CD4-positive, alpha-beta T cell treated with Interleukin-17A for 4 hours (primary cell): Measurements from ENCODE around the gene SLC35G4.
"Not testable (repeated sequence)": the region's sequence is repeated elsewhere in the genome, so short reads cannot be mapped to it uniquely, and the experiment has no call there.

Experiments used
- DNase-seq: peaks from one replicate; pipeline ENCODE4 v3.0.0-alpha.2; 2020; ENCODE audit warnings: mixed read lengths

Gene SLC35G4

GRCh38 chr18:11614042-11614441 is 4.6 kb downstream of the SLC35G4 start:
- not testable (repeated sequence) for DNase-seq

DNA sequence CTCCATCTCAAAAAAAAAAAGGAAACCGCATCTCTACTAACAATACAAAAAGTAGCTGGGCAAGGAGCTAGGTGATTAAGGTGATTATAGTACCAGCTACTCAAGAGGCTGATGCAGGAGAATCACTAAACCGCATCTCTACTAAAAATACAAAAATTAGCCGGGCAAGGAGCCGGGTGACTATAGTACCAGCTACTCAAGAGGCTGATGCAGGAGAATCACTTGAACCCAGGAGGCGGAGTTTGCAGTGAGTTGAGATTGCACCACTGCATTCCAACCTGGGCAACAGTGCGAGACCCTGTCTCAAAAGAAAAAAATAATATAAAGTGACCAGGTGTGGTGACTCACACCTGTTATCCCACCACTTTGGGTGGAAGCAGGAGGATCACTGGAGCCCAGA is 5.6 kb downstream of the SLC35G4 start:
- DNase-seq: not testable (repeated sequence)

- not testable (repeated sequence) for DNase-seq
Measured at GRCh38 chr18:11647310-11647709, 37.9 kb downstream of the SLC35G4 start.

DNA sequence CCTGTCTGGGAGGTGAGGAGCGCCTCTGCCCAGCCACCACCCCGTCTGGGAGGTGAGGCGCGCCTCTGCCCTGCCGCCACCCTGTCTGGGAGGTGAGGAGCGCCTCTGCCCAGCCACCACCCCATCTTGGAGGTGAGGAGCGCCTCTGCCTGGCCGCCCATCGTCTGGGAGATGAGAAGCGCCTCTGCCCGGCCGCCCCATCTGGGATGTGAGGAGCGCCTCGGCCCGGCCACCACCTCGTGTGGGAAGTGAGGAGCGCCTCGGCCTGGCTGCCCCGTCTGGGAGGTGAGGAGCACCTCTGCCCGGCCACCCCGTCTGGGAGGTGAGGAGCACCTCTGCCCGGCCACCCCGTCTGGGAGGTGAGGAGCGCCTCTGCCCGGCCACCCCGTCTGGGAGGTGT is 38.4 kb downstream of the SLC35G4 start:
- not testable (repeated sequence) for DNase-seq

GRCh38 chr18:11649839-11650238 is 40.4 kb downstream of the SLC35G4 start:
- DNase-seq: no peak

GRCh38 chr18:11651899-11652298 is 42.5 kb downstream of the SLC35G4 start:
- DNase-seq: no peak

- DNase-seq: no peak
Measured at GRCh38 chr18:11653521-11653920, 44.1 kb downstream of the SLC35G4 start.

DNA sequence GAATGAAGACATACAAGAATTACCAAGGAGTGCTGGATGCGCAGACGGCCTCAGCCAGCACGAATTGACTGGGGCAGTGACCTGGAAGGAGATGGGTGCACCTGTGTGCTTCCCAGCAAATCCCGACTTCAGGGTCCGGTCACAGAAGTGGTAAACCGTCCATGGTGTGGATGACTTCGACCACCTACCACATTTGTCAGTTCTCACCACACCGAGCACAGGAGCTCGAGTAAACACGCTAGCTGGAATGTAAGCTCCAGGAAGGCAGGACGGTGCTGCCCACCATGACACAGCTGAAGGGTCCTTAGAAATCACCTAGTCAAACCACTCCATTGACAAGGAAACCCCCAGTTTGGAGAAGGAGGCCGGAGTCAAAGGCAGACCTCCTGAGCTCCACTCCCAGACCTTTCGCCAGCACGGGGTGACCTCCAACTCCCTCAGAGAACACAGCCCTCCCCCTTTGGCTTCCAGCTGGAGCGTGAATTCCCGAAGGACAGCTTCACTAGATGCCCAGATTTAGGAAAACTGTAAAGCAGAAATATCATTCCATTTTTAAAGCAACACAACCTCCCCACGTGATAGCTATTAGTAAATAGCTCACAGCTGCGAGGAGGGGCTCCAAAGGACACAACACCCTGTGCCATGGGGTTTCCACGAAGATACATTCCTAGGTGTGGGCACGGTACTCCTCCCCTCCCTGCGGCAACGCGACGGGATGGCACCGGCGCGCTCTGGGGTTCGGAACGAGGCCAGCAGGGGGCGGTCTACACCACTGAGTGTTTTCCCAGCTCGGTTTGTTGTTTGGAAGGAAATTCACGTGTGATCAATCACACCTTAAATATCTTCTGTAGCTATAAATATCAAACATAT is 45.6 kb downstream of the SLC35G4 start:
- DNase-seq: peak; percentile 35

DNA sequence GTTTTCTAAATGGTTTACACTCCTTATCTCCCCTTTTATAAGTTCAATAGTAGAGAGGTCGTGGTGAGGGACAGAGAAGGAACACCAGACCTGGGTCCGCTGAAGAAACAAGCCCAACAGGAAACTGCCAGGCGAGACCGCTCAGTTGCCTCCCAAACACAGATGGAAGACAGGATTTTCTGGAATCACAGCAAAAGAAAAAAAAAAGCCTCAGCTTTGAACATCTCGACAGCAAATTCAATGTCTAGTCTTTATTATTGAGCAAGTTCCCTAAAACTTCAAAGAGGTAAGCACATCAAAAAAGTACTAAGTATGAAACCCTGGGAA is 46.2 kb downstream of the SLC35G4 start:
- no peak for DNase-seq

GRCh38 chr18:11657152-11657551 is 47.8 kb downstream of the SLC35G4 start:
- no peak for DNase-seq

DNA sequence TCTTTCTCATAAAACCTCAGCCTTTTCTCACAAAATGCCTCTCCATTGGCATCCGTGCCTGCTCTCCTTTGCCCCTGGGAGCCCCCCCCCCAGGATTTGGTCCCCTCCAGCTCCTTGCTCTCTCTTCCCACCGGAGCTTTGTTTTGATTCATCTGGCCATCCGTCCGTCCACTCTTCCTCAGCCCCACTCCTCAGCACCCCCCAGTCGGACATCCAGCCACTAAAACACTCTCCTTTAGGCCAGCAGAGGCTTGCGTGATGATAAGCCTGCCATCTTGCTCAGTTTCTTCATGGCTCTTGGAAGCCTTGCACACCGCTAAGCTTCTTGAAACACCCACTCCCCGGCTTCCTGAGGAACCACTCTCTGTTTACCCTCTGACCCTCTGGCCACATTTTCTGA is 48.2 kb downstream of the SLC35G4 start:
- no peak for DNase-seq

DNA sequence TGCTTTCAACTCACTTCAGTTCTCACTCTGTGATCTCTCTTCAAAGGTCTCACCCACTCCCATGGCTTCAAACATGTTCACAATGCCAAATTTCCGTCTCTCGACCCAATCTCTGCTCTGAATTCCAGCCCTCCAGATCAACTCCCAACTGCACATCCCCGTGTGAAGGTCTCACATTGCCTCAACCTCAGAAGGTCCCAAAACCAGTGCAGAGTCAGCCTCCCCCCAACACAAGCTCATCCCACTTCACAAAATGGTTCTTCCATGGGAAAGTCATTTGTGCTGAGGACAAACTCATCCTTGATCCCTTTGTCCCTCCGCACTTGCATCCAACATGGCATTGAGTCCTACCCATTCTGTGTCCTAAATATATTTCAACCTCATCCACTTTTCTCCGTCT is 48.6 kb downstream of the SLC35G4 start:
- no peak for DNase-seq

DNA sequence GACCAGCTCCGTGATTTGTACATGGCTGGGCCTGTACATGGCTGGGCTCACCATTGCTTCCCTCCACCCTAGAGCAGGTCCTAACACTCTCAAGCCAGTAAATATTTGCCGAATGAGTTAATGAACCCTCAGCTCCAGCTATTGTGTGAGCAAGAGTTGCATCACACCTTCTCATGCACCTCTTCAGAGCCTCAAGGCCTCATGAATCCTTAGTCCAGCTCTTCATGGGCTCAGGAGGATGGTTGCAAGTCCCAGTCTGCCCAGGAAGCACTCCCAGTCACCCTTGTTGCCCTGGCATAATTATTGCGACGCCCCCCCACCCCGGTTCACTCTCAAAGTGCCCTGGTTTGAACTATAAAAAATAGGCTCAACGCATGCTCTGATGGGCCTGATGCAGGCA is 49.6 kb downstream of the SLC35G4 start:
- no peak for DNase-seq
